CD4-positive, alpha-beta T cell treated with Interleukin-15 for 4 hours (primary cell): ENCODE results near the gene RASGRP3.

Source experiments
- DNase-seq: peaks from one replicate; pipeline ENCODE4 v3.0.0-alpha.2; 2020; ENCODE audit warnings: low spot score

Gene RASGRP3

GRCh38 chr2:33491441-33492084, 15.1 kb downstream of the RASGRP3 start:
- no peak for DNase-seq

DNA sequence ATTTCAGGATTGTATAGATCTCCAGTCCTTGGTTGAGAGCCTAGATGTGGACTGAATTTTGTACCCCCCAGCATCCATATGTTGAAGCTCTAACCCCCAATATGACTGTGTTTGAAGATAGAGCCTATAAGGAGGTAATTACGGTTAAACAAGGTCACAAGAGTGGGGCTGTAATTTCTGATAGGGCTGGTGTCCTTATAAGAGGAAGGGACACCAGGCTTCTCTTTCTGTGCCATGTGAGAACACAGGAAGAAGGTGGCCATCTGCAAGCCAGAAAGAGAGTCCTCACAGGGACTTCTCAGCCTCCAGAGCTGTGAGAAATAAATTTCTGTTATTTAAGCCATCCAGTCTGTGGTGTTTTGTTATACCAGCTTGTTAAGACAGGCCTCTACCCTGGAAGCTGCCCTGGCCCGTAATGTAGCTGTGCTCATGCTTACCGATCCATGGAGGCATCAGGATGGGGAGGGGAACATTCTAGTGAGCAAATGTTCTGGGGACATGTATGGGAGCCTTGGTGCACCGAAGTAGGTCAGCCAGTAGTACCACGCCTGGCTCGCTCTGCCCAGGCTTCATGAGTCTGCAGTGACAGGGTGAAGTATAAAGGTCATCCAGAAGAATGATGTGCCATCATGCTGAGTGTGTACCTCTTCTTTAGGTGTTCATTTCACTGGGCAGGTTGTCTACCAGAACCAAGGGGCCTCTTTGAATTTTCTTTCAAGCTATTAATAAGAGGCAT, 16.1 kb downstream of the RASGRP3 start:
- no peak for DNase-seq

- DNase-seq = no peak
Observed at GRCh38 chr2:33494155-33494779, 17.8 kb downstream of the RASGRP3 start.

- DNase-seq = no peak
Observed at GRCh38 chr2:33494877-33495641, 18.6 kb downstream of the RASGRP3 start.

- no peak for DNase-seq
Observed at GRCh38 chr2:33495683-33496082, 19.2 kb downstream of the RASGRP3 start.

DNA sequence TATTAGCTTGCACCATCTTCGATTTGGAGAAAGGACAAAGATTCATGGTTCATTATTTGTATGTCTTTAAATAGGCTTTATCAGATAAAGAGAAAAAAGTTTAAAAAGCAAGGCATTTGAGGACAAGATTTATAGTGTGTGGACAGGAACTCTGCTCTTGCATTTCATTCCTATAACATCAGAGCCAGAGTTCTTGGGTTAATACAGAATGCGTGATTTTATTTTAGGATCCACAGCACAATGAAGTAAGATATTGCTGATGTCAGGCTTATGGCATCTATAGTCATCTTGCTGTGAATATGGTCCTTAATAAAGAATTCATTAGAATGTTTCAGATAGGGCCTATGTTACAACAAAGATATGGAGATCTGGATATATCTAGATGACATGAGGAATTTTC, 19.7 kb downstream of the RASGRP3 start:
- no peak for DNase-seq

DNA sequence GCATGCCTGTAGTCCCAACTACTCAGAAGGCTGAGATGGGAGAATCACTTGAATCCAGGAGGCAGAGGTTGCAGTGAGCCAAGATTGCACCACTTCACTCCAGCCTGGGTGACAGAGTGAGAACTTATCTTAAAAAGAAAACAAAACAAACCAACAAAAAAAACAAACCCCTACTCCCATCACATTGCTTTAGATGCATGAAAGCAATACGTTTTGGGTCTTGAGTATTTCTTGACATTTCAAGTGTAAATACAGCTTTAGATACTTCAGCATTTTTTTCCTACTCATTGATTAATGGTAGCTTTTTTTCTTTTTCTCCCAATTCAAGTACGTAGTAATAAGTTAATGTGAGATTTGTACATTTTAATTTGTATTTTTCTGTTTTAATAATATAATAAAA, 20.3 kb downstream of the RASGRP3 start:
- no peak for DNase-seq

GRCh38 chr2:33497221-33497650, 20.8 kb downstream of the RASGRP3 start:
- peak; percentile 44 for DNase-seq

GRCh38 chr2:33498291-33498956, 22.0 kb downstream of the RASGRP3 start:
- DNase-seq = no peak

DNA sequence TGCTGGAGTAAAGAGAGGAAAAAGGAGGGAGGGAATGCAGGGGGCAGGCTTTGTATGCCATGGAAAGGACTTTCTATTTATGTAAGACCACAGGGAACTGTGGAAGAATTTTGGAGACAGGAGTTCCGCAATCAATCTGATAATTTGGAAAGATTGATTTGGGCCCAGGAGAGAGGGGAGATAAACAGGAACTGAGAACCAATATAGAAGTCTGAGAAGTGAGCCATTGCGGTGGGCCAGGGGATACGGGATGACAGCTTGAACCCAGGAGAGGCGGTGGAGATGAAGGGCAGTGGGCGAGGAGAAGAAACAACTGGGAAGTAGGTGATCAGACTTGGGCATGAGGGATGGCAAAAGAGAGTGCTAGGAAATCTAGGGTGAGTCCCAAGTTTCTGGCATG, 23.7 kb downstream of the RASGRP3 start:
- no peak for DNase-seq

GRCh38 chr2:33502025-33502424, 25.6 kb downstream of the RASGRP3 start:
- DNase-seq = no peak

DNA sequence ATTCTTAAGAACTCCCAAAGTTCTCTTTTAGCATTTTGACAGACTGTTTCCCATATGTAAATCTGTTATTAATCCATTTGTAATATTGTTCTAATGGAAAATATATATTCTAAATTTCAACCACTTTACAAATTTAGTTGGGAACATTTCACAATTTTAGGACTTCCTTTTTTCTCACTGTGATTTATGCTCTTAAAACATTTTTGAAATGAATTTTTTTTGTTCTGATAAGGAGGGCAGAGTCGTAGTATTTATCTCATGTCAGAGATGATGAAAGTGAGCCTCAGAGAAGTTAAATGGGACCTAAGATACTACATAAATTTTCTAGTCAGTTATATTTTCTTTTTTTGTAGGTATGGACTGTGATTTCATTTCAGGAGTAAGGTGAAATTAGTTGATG, 26.6 kb downstream of the RASGRP3 start:
- DNase-seq = no peak

- no peak for DNase-seq
Observed at GRCh38 chr2:33505966-33506365, 29.5 kb downstream of the RASGRP3 start.

DNA sequence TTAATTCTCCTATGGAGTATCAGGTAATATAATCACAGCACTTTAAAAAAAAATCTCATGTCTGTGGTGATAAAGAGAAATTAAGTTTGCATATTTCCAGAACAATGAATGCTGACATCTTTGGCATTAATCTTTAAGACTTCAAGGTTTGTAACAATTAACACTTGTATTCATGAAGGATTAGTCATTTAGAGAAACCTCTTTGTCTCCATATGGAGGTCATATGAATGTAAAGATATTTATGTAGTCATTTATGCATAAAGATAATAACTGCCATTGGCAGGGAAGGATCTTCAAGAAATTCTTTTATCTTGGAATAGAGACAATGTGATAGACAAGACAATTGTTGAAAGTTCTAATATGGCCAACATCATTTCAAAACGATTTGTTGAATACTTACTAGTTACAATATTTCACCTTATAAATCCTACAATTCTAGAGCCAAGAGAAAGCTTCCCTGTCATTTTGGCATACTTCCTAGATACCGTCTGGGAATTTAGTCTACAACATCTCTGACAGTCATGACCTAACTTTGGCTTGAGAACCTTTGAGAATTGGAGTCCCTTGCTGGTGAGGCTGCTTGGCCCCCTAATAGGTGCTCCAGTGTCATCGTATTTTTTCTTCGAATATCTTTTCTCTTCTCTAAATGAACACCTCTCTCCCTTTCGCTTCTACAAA, 33.6 kb downstream of the RASGRP3 start:
- no peak for DNase-seq

DNA sequence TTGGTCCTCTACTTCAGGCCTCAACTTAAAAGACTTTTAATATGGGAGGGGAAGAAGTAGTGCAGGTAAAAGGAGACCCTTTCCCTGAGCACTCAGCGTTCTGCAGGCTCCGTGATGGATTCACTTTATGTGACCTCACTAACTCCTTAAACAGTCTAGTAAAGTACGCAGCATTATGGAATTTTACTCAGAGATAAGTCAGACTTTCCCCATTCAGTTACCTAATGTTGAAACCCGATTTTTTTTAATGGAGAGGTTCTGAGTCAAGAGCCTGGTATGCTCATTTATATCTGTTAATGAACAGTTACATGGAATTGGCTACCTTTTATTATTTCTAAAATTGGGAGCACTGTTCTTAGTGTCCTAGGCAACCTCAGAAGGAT, 34.1 kb downstream of the RASGRP3 start:
- no peak for DNase-seq

GRCh38 chr2:33511141-33511540, 34.7 kb downstream of the RASGRP3 start:
- DNase-seq = no peak

DNA sequence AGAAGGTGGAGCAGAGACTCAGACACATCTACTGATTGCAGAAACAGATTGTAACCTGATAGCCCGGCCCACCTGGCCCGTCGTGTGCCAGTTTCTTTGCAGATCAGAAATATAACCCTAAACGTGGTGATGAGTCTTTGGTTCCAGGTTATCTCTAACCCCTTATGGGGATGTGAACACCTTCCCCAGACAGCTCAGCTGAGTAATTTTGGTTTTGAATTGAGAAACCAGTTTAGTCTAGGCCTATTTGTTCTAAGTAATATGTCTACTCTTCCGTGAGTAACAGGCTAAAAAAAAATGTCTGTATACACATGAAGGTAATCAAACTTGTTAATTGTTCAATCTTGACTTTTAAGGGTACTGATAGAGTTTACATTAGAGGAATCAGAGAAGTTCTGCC, 35.7 kb downstream of the RASGRP3 start:
- DNase-seq = no peak

DNA sequence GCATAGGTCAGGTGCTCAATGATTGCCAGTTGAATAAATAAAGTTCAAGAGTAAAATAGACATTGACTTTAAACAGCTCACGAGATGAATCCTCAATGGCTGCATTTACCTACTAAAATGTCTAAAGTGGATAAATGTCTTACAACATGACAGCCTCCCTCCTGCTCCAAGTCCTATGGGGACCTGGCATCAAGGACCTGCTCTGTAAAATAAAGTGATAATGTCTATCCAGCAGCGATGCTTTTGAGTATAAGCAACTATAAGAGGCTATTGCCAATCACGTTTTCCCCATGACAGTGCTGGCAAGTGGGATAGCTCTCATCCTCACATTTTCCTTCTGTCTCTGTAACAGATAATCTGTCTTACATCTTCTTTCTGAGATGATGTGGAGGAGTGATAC, 37.0 kb downstream of the RASGRP3 start:
- no peak for DNase-seq

DNA sequence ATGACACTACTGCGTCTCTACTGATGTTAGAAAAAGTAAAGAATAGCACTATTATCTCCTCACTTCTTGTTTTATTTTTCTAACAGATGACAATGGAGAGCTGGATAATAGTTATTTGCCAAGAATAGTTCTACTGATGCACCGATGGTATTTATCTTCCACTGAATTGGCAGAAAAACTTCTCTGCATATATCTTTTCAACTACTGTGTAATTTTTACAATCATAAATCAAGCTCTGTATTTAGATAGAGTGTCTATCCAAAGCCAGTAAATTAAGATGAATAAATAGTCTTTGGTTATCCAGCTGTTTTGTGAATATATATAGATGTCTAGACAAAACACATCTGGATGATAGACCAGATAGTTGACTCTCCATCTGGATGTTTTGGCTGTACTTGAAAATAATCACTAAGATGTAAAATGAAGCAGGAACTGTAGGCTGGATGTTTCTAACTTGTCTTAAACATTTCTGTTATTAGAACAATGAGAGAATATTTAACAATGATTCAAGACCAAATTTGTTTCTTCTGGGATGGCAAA, 40.1 kb downstream of the RASGRP3 start:
- DNase-seq = no peak

- no peak for DNase-seq
Observed at GRCh38 chr2:33518200-33518599, 41.8 kb downstream of the RASGRP3 start.

- no peak for DNase-seq
Observed at GRCh38 chr2:33518929-33519328, 42.5 kb downstream of the RASGRP3 start.
